Activated CD4-positive, alpha-beta memory T cell treated with anti-CD3 and anti-CD28 coated beads for 36 hours (primary cell): ENCODE measurements around the gene FOXP3. TPM values are rescaled to one million over a fixed set of nuclear protein-coding genes. Genes with fewer than 3 reads are reported as not detected.

ENCODE experiments used
- CTCF ChIA-PET: fragments of 350-600 bp; sonication (Branson Sonifier 250); formaldehyde crosslinking; loops from one replicate; lab custom pipeline; 2021; ENCODE audit warnings: antibody characterized with exemption, inconsistent platforms; lab: Charles Lee
- POLR2A ChIA-PET: fragments of 350-600 bp; sonication (Branson Sonifier 250); formaldehyde crosslinking; loops from one replicate; lab custom pipeline; 2021; ENCODE audit warnings: antibody characterized with exemption; lab: Charles Lee
- DNase-seq: peaks from one replicate; pipeline ENCODE4 v3.0.0-alpha.2; 2020
- H3K27ac Mint-ChIP-seq: one replicate; pipeline ENCODE4 v1.8.0; 2021; ENCODE audit warnings: mixed read lengths
- H3K27me3 Mint-ChIP-seq: one replicate; pipeline ENCODE4 v1.8.0; 2021; ENCODE audit warnings: mixed read lengths
- H3K36me3 Mint-ChIP-seq: one replicate; pipeline ENCODE4 v1.8.0; 2021; ENCODE audit warnings: mixed read lengths
- H3K4me1 Mint-ChIP-seq: one replicate; pipeline ENCODE4 v1.8.0; 2021; ENCODE audit warnings: low read depth, mixed read lengths
- H3K4me3 Mint-ChIP-seq: one replicate; pipeline ENCODE4 v1.8.0; 2021; ENCODE audit warnings: mild to moderate bottlenecking, mixed read lengths
- H3K9me3 Mint-ChIP-seq: one replicate; pipeline ENCODE4 v1.8.0; 2021; ENCODE audit warnings: mixed read lengths
- intact Hi-C: fragments of 100-400 bp; cut with micrococcal nuclease; formaldehyde crosslinking; loops from one replicate; pipeline ENCODE4 v1.15.1; 2023
- total RNA-seq, 2 experiments: library from RNA; stranded (reverse); gene quantifications; one replicate each; pipeline ENCODE4 v1.2.3, GENCODE V29; 2021

The FOXP3 gene
- total RNA-seq, 2 experiments from 2014 or later = 23.1 to 23.8 TPM

DNA sequence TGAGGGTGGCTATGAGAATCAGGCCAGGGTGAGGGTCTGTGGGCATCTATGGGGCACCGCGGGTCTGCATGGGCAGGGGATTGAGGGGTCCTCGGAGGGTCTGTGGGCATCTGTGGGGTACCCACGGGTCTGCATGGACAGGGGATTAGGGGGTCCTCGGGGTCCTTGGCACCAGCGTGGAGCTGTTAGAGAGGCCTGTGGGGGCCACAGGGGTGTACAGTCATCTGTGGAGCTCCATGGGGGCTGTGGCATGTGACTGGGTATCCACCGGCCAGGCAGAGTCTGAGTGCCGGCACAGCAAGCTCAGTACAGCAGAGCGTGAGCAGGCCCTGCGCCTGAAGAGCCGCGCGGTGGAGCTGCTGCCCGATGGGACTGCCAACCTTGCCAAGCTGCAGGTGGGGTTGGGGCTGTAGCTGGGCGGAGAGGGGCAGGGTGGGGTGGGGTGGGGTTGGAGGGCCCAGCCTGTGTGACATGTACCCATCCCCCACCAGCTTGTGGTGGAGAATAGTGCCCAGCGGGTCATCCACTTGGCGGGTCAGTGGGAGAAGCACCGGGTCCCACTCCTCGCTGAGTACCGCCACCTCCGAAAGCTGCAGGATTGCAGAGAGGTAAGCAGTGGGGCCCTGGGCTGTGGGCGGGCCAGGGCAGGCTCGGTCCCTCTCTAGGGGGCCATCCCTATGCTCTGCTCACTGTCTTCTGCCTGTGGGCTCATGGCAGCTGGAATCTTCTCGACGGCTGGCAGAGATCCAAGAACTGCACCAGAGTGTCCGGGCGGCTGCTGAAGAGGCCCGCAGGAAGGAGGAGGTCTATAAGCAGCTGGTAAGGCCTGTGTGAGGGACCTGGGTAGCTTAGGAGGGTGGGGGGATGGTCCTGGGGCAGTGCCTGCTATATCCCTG lies 16.3 kb downstream of the FOXP3 start:
- H3K4me3 Mint-ChIP-seq = no peak overlapping the region
- H3K4me1 Mint-ChIP-seq = peaks cover 3% of the 10 kb centered on the region
- H3K27ac Mint-ChIP-seq = no peak overlapping the region
- intact Hi-C loops = no loop called here
- POLR2A ChIA-PET = no interaction called here
- no peaks in the 10 kb centered on the region for H3K9me3 Mint-ChIP-seq
- CTCF ChIA-PET = no interaction called here
- peaks cover 14% of the 10 kb centered on the region for H3K36me3 Mint-ChIP-seq
- no peak for DNase-seq
- no peaks in the 10 kb centered on the region for H3K27me3 Mint-ChIP-seq

DNA sequence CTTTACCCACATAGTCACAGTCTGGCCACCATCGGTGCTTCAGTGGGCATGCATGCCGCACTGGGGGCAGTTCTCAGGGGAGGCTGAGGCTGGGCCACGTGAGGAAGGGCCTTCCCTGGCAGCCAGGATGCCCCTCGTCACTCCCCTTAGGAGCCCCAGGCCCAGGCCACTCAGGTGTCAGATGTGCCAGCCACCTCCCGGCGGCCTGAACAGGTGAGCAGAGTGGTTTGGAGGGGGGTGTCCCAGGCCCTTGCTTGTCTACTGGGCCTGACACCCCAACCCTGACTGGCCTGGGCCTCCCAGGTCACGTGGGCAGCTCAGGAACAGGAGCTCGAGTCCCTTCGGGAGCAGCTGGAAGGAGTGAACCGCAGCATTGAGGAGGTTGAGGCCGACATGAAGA lies 17.2 kb downstream of the FOXP3 start:
- intact Hi-C loops = no loop called here
- no peaks in the 10 kb centered on the region for H3K27me3 Mint-ChIP-seq
- peaks cover 14% of the 10 kb centered on the region for H3K36me3 Mint-ChIP-seq
- peaks cover 3% of the 10 kb centered on the region for H3K4me1 Mint-ChIP-seq
- no peak overlapping the region for H3K27ac Mint-ChIP-seq
- H3K4me3 Mint-ChIP-seq = no peak overlapping the region
- POLR2A ChIA-PET = no interaction called here
- H3K9me3 Mint-ChIP-seq = no peaks in the 10 kb centered on the region
- CTCF ChIA-PET = no interaction called here
- no peak for DNase-seq

DNA sequence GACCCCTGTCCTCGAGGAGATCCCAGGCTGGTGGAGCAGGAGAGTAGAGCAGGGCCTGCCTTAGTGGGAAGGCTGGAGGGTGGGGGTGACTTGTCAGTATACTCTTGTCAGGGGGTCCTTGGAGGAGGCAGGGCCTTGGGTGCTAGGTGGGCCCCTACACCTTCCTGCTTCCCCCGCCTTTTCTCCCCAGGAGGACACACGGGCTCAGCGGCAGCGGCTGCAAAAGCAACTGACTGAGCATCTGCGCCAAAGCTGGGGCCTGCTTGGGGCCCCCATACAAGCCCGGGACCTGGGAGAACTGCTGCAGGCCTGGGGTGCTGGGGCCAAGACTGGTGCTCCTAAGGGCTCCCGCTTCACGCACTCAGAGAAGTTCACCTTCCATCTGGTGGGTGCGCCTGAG lies 18.0 kb downstream of the FOXP3 start:
- Mint-ChIP-seq H3K27me3 (no peaks in the 10 kb centered on the region), H3K27ac (no peak overlapping the region), H3K4me3 (no peak overlapping the region), H3K4me1 (peaks cover 3% of the 10 kb centered on the region), H3K36me3 (peaks cover 14% of the 10 kb centered on the region), H3K9me3 (no peaks in the 10 kb centered on the region)
- CTCF ChIA-PET = no interaction called here
- intact Hi-C loops = no loop called here
- DNase-seq = no peak
- POLR2A ChIA-PET = no interaction called here

DNA sequence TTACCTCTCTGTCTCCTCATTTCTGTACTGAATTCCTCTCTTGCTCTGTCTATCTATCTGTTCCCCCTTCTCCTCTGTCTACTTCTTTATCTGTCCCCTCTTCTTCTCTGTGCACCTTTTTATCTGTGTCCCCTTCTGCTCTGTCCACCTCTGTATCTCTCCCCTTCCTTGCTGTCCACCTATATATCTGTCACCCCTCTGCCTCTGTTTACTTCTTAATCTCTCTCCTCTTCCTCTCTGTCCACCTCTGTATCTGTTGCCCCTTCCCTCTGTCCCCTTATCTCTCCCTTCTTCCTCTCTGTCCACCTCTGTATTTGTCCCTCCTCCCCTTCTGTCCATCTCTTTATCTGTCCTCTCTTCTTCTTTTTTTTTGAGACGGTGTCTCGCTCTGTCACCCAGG lies 20.3 kb downstream of the FOXP3 start:
- ChIA-PET POLR2A (no interaction called here), CTCF (no interaction called here)
- Mint-ChIP-seq H3K36me3 (peaks cover 9% of the 10 kb centered on the region), H3K27me3 (no peaks in the 10 kb centered on the region), H3K27ac (no peak overlapping the region), H3K4me3 (no peak overlapping the region), H3K9me3 (no peaks in the 10 kb centered on the region), H3K4me1 (peaks cover 3% of the 10 kb centered on the region)
- no peak for DNase-seq
- intact Hi-C loops = no loop called here

DNA sequence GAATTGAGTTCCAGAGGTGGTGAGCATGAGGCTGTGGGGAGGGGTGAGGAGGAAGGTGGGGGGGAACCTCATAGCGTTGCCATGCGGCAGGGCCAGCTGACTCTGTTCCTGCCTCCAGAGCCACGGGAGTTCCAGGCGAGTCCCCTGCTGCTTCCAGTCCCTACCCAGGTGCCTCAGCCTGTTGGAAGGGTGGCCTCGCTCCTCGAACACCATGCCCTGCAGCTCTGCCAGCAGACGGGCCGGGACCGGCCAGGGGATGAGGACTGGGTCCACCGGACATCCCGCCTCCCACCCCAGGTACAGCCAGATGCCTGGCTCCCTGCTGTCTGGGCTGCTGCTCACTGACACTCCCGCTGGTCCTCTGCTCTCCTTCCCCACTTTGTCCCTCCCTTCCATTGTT lies 21.3 kb downstream of the FOXP3 start:
- Mint-ChIP-seq H3K4me1 (peaks cover 5% of the 10 kb centered on the region), H3K27me3 (no peaks in the 10 kb centered on the region), H3K4me3 (no peak overlapping the region), H3K36me3 (peaks cover 8% of the 10 kb centered on the region), H3K9me3 (no peaks in the 10 kb centered on the region), H3K27ac (no peak overlapping the region)
- POLR2A ChIA-PET = no interaction called here
- DNase-seq = no peak
- CTCF ChIA-PET = no interaction called here
- intact Hi-C loops = no loop called here

DNA sequence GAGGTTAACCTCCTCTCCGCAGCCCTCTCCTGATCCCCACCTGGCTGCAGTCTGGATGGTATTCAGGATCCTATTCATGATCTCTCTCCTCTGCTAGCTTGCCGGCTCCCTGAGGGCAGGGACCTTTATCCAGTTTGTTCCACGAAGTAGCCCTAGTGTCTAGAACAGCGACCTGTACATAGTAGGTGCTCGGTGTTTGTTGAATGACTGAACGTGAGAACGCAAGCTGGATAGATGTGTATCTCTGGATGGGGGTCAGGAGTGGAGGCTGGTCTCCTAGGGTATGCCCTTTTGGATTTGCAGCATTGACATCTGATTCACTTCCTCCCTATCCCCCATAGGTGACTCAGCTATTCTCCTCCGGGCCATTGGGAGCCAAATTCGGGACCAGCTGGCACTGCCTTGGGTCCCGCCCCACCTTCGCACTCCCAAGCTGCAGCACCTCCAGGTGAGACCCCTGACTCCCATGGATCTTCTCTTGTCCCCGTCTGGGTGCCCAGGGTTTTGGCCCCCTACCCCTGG lies 21.9 kb downstream of the FOXP3 start:
- no peak overlapping the region for H3K27ac Mint-ChIP-seq
- H3K4me3 Mint-ChIP-seq = no peak overlapping the region
- ChIA-PET POLR2A (no interaction called here), CTCF (no interaction called here)
- DNase-seq = no peak
- intact Hi-C loops = no loop called here
- H3K27me3 Mint-ChIP-seq = no peaks in the 10 kb centered on the region
- peaks cover 5% of the 10 kb centered on the region for H3K4me1 Mint-ChIP-seq
- peaks cover 7% of the 10 kb centered on the region for H3K36me3 Mint-ChIP-seq
- no peaks in the 10 kb centered on the region for H3K9me3 Mint-ChIP-seq

DNA sequence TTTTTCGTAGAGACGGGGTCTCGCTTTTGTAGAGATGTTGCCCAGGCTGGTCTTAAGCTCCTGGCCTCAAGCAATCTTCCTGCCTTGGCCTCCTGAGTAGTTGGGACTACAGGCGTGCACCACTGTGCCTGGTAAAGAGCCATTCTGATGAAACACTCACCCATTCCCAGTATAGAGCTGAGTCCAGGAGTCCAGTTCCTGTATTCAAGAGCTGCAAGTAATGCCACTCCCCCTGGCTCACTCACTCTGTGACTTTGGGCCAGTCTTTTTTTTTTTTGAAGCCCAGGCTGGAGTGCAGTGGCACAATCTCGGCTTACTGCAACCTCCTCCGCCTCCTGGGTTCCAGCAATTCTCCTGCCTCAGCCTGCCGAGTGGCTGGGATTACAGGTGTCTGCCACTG lies 25.8 kb downstream of the FOXP3 start:
- Mint-ChIP-seq H3K36me3 (peaks cover 8% of the 10 kb centered on the region), H3K27ac (no peak overlapping the region), H3K4me3 (no peak overlapping the region), H3K4me1 (peaks cover 22% of the 10 kb centered on the region), H3K9me3 (no peaks in the 10 kb centered on the region), H3K27me3 (no peaks in the 10 kb centered on the region)
- no peak for DNase-seq
- intact Hi-C loops = no loop called here
- CTCF ChIA-PET = interaction anchor here (1.0 kb wide), 1 partner anchor 46 kb away, joined by 3 read pairs; no protein-coding TSS in a partner anchor
- POLR2A ChIA-PET = no interaction called here

DNA sequence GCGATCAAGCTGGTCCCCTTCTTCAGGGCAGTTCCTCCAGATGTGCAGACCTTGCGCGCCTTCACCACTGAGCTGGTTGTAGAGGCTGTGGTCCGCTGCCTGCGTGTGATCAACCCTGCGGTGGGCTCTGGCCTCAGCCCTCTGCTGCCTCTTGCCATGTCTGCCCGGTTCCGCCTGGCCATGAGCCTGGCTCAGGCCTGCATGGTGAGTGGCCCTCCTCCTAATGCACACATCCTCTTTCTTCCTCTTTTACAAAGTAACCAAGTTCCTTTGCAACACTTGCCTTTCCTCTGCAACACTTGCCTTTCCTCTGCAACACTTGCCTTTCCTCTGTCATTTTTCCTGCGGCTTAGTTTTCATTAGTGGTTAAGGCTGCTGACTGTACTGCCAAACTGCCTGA lies 27.4 kb downstream of the FOXP3 start:
- POLR2A ChIA-PET = no interaction called here
- no peaks in the 10 kb centered on the region for H3K27me3 Mint-ChIP-seq
- no peaks in the 10 kb centered on the region for H3K9me3 Mint-ChIP-seq

DNA sequence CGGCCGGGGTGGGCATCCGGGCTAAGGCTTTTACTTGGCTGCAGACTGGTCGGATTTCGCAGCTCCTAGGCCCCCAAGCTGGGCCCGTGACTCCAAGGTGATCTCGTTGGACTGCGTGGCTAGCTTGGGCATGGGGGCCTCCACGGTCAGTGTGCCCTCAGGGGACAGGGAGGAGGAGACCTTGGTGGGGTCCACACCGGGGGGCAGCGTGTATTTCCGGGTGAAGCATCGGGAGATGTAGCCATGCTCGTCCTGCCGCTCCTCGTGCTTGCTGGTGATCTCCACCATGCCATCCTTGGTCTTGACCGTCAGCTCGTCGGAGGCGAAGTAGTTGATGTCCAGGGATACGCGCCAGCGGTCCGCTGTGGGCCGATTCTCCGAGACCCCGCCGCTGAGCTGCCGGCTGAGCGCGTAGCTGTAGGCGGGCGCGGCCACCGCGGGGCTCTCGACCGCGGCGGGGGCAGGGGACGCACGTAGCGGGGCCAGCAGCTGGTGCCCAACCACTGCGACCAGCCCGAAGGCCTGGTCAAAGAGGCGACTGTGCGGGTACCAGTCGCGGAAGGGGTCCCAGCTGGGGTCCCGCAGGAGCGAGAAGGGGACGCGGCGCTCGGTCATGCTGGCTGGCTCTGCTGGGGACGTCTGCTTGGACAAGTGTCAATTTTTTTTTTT lies 30.5 kb downstream of the FOXP3 start:
- intact Hi-C loops = no loop called here
- DNase-seq = no peak
- POLR2A ChIA-PET = no interaction called here
- Mint-ChIP-seq H3K4me1 (peaks cover 29% of the 10 kb centered on the region), H3K4me3 (no peak overlapping the region), H3K27ac (no peak overlapping the region), H3K36me3 (peaks cover 4% of the 10 kb centered on the region), H3K9me3 (no peaks in the 10 kb centered on the region), H3K27me3 (no peaks in the 10 kb centered on the region)
- CTCF ChIA-PET = no interaction called here

More for the DNA sequence above, 27.4 kb downstream of the FOXP3 start:
- H3K4me3 Mint-ChIP-seq = peak overlapping the region; percentile 48
- DNase-seq = no peak
- CTCF ChIA-PET = no interaction called here
- peaks cover 22% of the 10 kb centered on the region for H3K4me1 Mint-ChIP-seq
- intact Hi-C loops = no loop called here
- peaks cover 8% of the 10 kb centered on the region for H3K36me3 Mint-ChIP-seq
- peak overlapping the region; percentile 49 for H3K27ac Mint-ChIP-seq

DNA sequence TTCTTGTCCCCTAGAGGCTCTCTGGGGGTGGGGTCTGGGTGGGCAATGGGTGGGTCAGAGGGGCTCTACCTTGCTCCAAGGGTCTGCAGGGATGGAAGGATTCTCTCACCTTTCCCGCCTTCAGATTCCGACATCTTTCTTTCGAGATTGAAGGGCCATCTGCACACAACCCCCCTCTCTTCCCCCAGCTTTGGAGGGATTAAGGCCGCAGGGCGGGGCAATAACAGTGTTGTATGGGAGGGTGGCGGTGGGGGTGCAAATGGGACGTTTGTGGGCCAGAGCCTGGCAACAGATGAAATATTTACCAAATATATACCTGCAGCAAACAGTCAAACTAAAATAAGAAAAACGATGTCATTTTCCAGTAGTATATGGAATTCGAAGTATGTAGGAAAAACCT lies 31.3 kb downstream of the FOXP3 start, which contains the start of gene CACNA1F:
TSS of gene CACNA1F (minus strand) at position 165 of the 400 bp plus-strand sequence. CDS start at position 134, 31 bp downstream.
- POLR2A ChIA-PET = no interaction called here
- H3K4me3 Mint-ChIP-seq = no peak within 1 kb of the TSS
- peaks cover 4% of the 10 kb centered on the region for H3K36me3 Mint-ChIP-seq
- no peak within 1 kb of the TSS for H3K27ac Mint-ChIP-seq
- no peaks in the 10 kb centered on the region for H3K9me3 Mint-ChIP-seq
- intact Hi-C loops = no loop called here
- H3K27me3 Mint-ChIP-seq = no peaks in the 10 kb centered on the region
- H3K4me1 Mint-ChIP-seq = peaks cover 27% of the 10 kb centered on the region
- DNase-seq = no peak
- CTCF ChIA-PET = no interaction called here

DNA sequence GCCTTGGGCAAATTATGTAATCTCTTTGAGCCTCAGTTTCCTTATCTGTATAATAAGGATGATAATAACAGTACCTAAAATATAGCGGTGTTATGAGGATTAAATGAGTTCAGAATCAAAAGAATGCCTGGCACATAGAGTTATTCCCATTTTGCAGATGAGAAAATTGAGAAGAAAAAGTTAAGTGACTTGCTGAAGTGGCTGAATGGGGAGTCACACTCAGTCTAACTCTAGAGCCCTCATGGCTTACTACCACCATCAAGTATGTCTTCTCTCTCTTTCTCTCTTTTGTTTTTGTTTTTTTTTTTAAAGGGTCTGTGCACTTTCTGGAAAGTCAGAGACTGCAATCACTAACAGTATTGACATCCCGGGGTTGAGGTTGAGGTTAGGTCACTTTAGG lies 32.0 kb downstream of the FOXP3 start:
- H3K27ac Mint-ChIP-seq = no peak overlapping the region
- POLR2A ChIA-PET = interaction anchor here (0.6 kb wide), 1 partner anchor 972 kb away, joined by 3 read pairs; the partner anchor contains the start of gene CCNB3
- no peaks in the 10 kb centered on the region for H3K27me3 Mint-ChIP-seq
- CTCF ChIA-PET = no interaction called here
- no peaks in the 10 kb centered on the region for H3K9me3 Mint-ChIP-seq
- no peak for DNase-seq
- intact Hi-C loops = no loop called here
- no peak overlapping the region for H3K4me3 Mint-ChIP-seq
- peaks cover 4% of the 10 kb centered on the region for H3K36me3 Mint-ChIP-seq
- H3K4me1 Mint-ChIP-seq = peaks cover 26% of the 10 kb centered on the region

DNA sequence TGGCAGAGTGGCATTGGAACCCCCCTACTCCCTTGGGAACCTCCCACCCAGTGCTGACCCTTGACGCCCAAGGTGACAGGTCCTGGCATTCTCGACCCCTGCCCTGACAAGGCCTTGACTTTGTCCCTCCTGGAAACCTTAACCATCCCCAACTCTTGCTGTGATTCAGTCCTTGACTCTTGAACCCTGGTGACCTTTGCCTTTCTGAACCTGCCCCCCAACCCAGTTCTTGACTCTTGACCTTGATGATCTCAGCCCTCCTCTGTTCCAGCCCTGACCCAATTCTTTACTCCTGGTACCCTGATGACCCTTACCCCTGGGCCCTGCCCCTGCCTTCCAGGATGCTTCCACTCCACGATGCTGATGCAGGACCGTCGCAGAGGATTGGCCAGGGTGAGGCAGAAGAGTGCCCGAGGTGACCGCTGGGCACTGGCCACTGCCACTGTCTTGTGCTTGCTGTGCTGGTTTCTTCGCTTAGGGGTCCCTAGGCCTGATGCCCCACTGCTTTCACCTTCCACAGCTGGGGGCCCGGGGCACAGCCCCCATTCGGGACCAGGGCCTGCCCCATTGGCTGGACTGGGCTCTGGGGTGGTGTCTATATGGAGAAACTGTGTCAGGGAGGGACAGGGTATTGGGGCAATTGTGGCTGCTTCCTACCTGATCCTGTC lies 33.0 kb downstream of the FOXP3 start:
- Mint-ChIP-seq H3K27ac (no peak overlapping the region), H3K4me1 (peaks cover 16% of the 10 kb centered on the region), H3K9me3 (no peaks in the 10 kb centered on the region), H3K4me3 (peak overlapping the region; percentile 69), H3K27me3 (no peaks in the 10 kb centered on the region), H3K36me3 (no peaks in the 10 kb centered on the region)
- no peak for DNase-seq
- ChIA-PET POLR2A (interaction anchor here (0.6 kb wide), 1 partner anchor 973 kb away, joined by 3 read pairs; the partner anchor contains the start of gene CCNB3), CTCF (no interaction called here)
- intact Hi-C loops = loop anchor here (2.0 kb wide), 2 partner anchors 37 to 41 kb away; partner anchors contain the start of gene PPP1R3F
